IMR-90 (cell line): Measurements from ENCODE around the gene PAPSS1. TPM values are rescaled to one million over a fixed set of nuclear protein-coding genes. Genes with fewer than 3 reads are reported as not detected.

ENCODE experiments used
- ATAC-seq: fragments of 200-7000 bp; cut with Tn5 transposase; 2 replicates; pipeline ENCODE4 v1.9.1; 2020; ENCODE audit warnings: low read depth, mild to moderate bottlenecking, moderate library complexity
- BruUV-seq: library from RNA; stranded (reverse); fragments of 400-500 nt; replicated peaks from 2 replicates; lab custom pipeline; 2021; lab: Mats Ljungman, UMichigan
- CTCF ChIA-PET: fragments of 300-600 bp; formaldehyde crosslinking; extraction: SDS; loops from one replicate; lab custom pipeline; 2021; ENCODE audit warnings: antibody characterized with exemption; lab: Yijun Ruan, JAX
- POLR2A ChIA-PET: fragments of 300-600 bp; sonication (Branson Sonifier 250); formaldehyde crosslinking; loops from one replicate; lab custom pipeline; 2022; ENCODE audit warnings: antibody characterized with exemption; ENCODE audit not compliant: unreplicated experiment; lab: Charles Lee
- DNase-seq: peaks from one replicate; pipeline ENCODE4 v3.0.0; 2013
- H2AFZ ChIP-seq: replicated peaks from 2 replicates; pipeline ENCODE3; 2013; ENCODE audit warnings: low read length, mild to moderate bottlenecking; ENCODE audit not compliant: poor library complexity
- H2AK5ac ChIP-seq: 2 replicates; pipeline ENCODE4 v1.6.1; 2013; ENCODE audit warnings: low read depth, low read length, inconsistent platforms
- H2AK9ac ChIP-seq: replicated peaks from 2 replicates; pipeline ENCODE3; 2013; ENCODE audit warnings: mild to moderate bottlenecking, low read depth, low read length, moderate library complexity; ENCODE audit not compliant: poor library complexity
- H2BK120ac ChIP-seq: 2 replicates; pipeline ENCODE4 v1.6.1; 2013; ENCODE audit warnings: low read depth, low read length, inconsistent platforms
- H2BK15ac ChIP-seq: 3 replicates; pipeline ENCODE4 v1.6.1; 2013; ENCODE audit warnings: low read depth, low read length, inconsistent platforms
- H2BK20ac ChIP-seq: 2 replicates; pipeline ENCODE4 v1.6.1; 2013; ENCODE audit warnings: low read depth, mild to moderate bottlenecking, inconsistent platforms, low read length, moderate library complexity
- H2BK5ac ChIP-seq: 2 replicates; pipeline ENCODE4 v1.6.1; 2013; ENCODE audit warnings: mild to moderate bottlenecking, low read depth, low read length, inconsistent platforms; ENCODE audit not compliant: poor library complexity, severe bottlenecking
- H3K14ac ChIP-seq: replicated peaks from 2 replicates; pipeline ENCODE4 v1.6.1; 2013; ENCODE audit warnings: low read depth, low read length, inconsistent platforms
- H3K18ac ChIP-seq: 2 replicates; pipeline ENCODE4 v1.6.1; 2013; ENCODE audit warnings: low read depth, low read length, control low read depth
- H3K23ac ChIP-seq: 2 replicates; pipeline ENCODE4 v1.6.1; 2013; ENCODE audit warnings: low read depth, low read length, inconsistent platforms
- H3K27ac ChIP-seq: 2 replicates; pipeline ENCODE4 v1.5.1; 2013; ENCODE audit warnings: mild to moderate bottlenecking, control low read depth, low read length; ENCODE audit not compliant: insufficient read depth
- H3K27me3 ChIP-seq: 2 replicates; pipeline ENCODE4 v1.6.1; 2013; ENCODE audit warnings: low read length; ENCODE audit not compliant: control insufficient read depth, insufficient read depth
- H3K36me3 ChIP-seq: 2 replicates; pipeline ENCODE4 v1.6.1; 2013; ENCODE audit warnings: low read length, mixed read lengths; ENCODE audit not compliant: control insufficient read depth, insufficient read depth
- H3K4ac ChIP-seq: 2 replicates; pipeline ENCODE4 v1.6.1; 2013; ENCODE audit warnings: low read depth, low read length, inconsistent platforms
- H3K4me1 ChIP-seq: 2 replicates; pipeline ENCODE4 v1.6.1; 2013; ENCODE audit warnings: low read length, mixed read lengths; ENCODE audit not compliant: control insufficient read depth, insufficient read depth
- H3K4me2 ChIP-seq: 2 replicates; pipeline ENCODE4 v1.6.1; 2013; ENCODE audit warnings: low read depth, mild to moderate bottlenecking, control low read depth, low read length, moderate library complexity
- H3K4me3 ChIP-seq: 2 replicates; pipeline ENCODE4 v1.5.1; 2013; ENCODE audit warnings: low read depth, mild to moderate bottlenecking, control low read depth, low read length, moderate library complexity; ENCODE audit not compliant: insufficient read depth
- H3K56ac ChIP-seq: 2 replicates; pipeline ENCODE4 v1.6.1; 2013; ENCODE audit warnings: low read length, inconsistent platforms; ENCODE audit not compliant: insufficient read depth; ENCODE audit errors: extremely low read depth
- H3K79me1 ChIP-seq, 2 experiments: 2 replicates each; pipeline ENCODE4 v1.6.1; 2013; ENCODE audit warnings: low read length in 2 of 2, inconsistent platforms in 1 of 2, low read depth in 1 of 2
- H3K9ac ChIP-seq: 2 replicates; pipeline ENCODE4 v1.6.1; 2013; ENCODE audit warnings: low read depth, low read length, control low read depth
- H3K9me1 ChIP-seq: 2 replicates; pipeline ENCODE4 v1.6.1; 2013; ENCODE audit warnings: low read length, inconsistent platforms; ENCODE audit not compliant: insufficient read depth
- H3K9me3 ChIP-seq: 2 replicates; pipeline ENCODE4 v1.6.1; 2013; ENCODE audit warnings: low read length; ENCODE audit not compliant: control insufficient read depth, insufficient read depth
- H4K20me1 ChIP-seq: 2 replicates; pipeline ENCODE4 v1.6.1; 2013; ENCODE audit warnings: low read length, inconsistent platforms; ENCODE audit not compliant: insufficient read depth
- H4K5ac ChIP-seq: 2 replicates; pipeline ENCODE4 v1.6.1; 2013; ENCODE audit warnings: mild to moderate bottlenecking, low read depth, low read length, control low read depth
- H4K8ac ChIP-seq, 2 experiments: 2 replicates each; pipeline ENCODE4 v1.6.1; 2013; ENCODE audit warnings: low read depth in 2 of 2, low read length in 2 of 2, control low read depth in 1 of 2, inconsistent platforms in 1 of 2
- H4K91ac ChIP-seq: 2 replicates; pipeline ENCODE4 v1.6.1; 2013; ENCODE audit warnings: low read depth, low read length, inconsistent platforms; ENCODE audit not compliant: insufficient read depth
- BHLHE40 ChIP-seq: fragments of 150-350 bp; IDR thresholded peaks from 2 replicates; pipeline ENCODE4 v1.6.1; 2016; ENCODE audit warnings: mild to moderate bottlenecking, low read depth, low read length
- CEBPB ChIP-seq: IDR thresholded peaks from 2 replicates; pipeline ENCODE4 v1.6.1; 2012; ENCODE audit warnings: low read depth, low read length, improper control_type of control experiment
- CHD1 ChIP-seq: IDR thresholded peaks from 2 replicates; pipeline ENCODE4 v1.6.1; 2012; ENCODE audit warnings: low read depth, low read length, improper control_type of control experiment
- ELK1 ChIP-seq: fragments of 150-350 bp; IDR thresholded peaks from 2 replicates; pipeline ENCODE4 v1.6.1; 2016; ENCODE audit warnings: low read depth, mild to moderate bottlenecking, low read length, moderate library complexity, borderline replicate concordance
- FOS ChIP-seq: fragments of 150-350 bp; IDR thresholded peaks from 2 replicates; pipeline ENCODE4 v1.6.1; 2016; ENCODE audit warnings: low read depth, low read length
- MAFK ChIP-seq: IDR thresholded peaks from 2 replicates; pipeline ENCODE4 v1.6.1; 2012; ENCODE audit warnings: low read depth, low read length, improper control_type of control experiment
- MAZ ChIP-seq: IDR thresholded peaks from 2 replicates; pipeline ENCODE4 v1.6.1; 2012; ENCODE audit warnings: low read depth, mild to moderate bottlenecking, low read length, improper control_type of control experiment, moderate library complexity, borderline replicate concordance
- MXI1 ChIP-seq: IDR thresholded peaks from 2 replicates; pipeline ENCODE4 v1.6.1; 2012; ENCODE audit warnings: low read depth, mild to moderate bottlenecking, low read length, moderate library complexity, borderline replicate concordance
- NFE2L2 ChIP-seq: fragments of 150-350 bp; IDR thresholded peaks from 2 replicates; pipeline ENCODE4 v1.6.1; 2016; ENCODE audit warnings: low read depth, mild to moderate bottlenecking, low read length
- POLR2A ChIP-seq: IDR thresholded peaks from 2 replicates; pipeline ENCODE4 v1.6.1; 2012; ENCODE audit warnings: mild to moderate bottlenecking, low read depth, low read length
- RAD21 ChIP-seq: IDR thresholded peaks from 2 replicates; pipeline ENCODE4 v1.6.1; 2012; ENCODE audit warnings: low read length, improper control_type of control experiment
- RCOR1 ChIP-seq: IDR thresholded peaks from 2 replicates; pipeline ENCODE4 v1.6.1; 2012; ENCODE audit warnings: mild to moderate bottlenecking, low read length, improper control_type of control experiment; ENCODE audit not compliant: insufficient replicate concordance
- WGBS, 2 experiments: methylation state at CpG; one replicate each; pipeline versions ENCODE4 v1.1.5 to v1.1.7; 2013; ENCODE audit warnings: missing lambda C conversion rate in 2 of 2; ENCODE audit not compliant: insufficient read length in 1 of 2; ENCODE audit errors: extremely low coverage in 2 of 2; 5-methylcytosine and 5-hydroxymethylcytosine counted together
- dilution Hi-C: fragments of 300-500 bp; cut with HindIII; formaldehyde crosslinking; loops from one replicate; pipeline ENCODE4 v1.14.3; 2018; ENCODE audit warnings: low sequenced_read_pairs; ENCODE audit not compliant: unreplicated experiment
- in situ Hi-C: fragments of 300-500 bp; cut with MboI; formaldehyde crosslinking; loops from 3 replicates; pipeline ENCODE4 v1.14.3; 2019; ENCODE audit warnings: low sequenced_read_pairs, inconsistent platforms, mixed read lengths
- intact Hi-C: fragments of 100-400 bp; cut with micrococcal nuclease; formaldehyde crosslinking; loops from 2 replicates; pipeline ENCODE4 v1.10.0; 2022
- polyA plus RNA-seq, 3 experiments: library from polyadenylated mRNA; depleted of rRNA; stranded (reverse); fragments of >200 nt; gene quantifications; 2 replicates each; pipeline ENCODE4 v1.2.3, GENCODE V29; 2012; ENCODE audit warnings: low replicate concordance in 1 of 3
- total RNA-seq: library from RNA; depleted of rRNA; stranded (reverse); fragments of >200 nt; gene quantifications from 2 replicates; pipeline ENCODE4 v1.2.3, GENCODE V29; 2012
- TF ChIP-seq, protein P1 (sequence below): conservative IDR thresholded peaks from 2 replicates; pipeline ENCODE4 v1.5.1; 2012; ENCODE audit warnings: mild to moderate bottlenecking, low read depth, low read length, improper control_type of control experiment
- TF ChIP-seq, protein P2 (sequence below): fragments of 150-350 bp; IDR thresholded peaks from 2 replicates; pipeline ENCODE4 v1.6.1; 2017; ENCODE audit warnings: mild to moderate bottlenecking, antibody characterized with exemption, low read length, low read depth

The PAPSS1 gene
- total and polyA plus RNA-seq, 2 of the 4 experiments (the other 2 are of a cell fraction) = 71.8 to 82.8 TPM

DNA sequence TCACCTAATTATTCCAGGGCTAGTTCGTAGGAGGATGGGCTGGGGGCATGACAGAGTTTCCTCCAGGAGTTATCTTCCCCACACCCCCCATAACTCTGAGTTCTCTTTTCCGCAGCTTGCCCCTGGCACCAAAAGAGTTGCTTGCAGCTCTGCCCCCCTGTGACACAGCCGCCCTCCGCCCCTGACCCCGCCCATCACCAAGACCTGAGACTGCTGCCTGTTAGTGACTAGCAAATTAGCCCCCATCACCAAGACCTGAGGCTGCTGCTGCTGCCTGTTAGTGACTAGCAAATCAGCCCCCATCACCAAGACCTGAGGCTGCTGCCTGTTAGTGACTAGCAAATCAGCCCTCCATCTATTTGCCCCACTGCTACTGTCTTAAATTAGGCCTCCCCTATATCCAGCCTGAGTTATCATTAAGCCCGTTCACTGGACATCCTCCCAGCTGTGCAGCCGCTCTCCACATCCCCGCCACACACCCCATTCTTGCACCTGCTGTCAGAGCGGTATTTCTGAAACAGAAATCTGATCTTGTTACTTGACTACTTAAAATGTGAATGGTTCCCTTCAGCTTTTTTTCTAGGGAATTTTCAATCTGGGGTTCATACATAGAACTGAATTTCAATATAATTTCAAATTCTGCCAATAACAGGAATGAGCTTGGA is 1.5 kb upstream of the PAPSS1 start:
- in situ Hi-C loops = no loop called here
- TF ChIP-seq ELK1 (no peak), RCOR1 (no peak), MAZ (no peak), CEBPB (no peak), NFE2L2 (no peak), RAD21 (no peak), POLR2A (no peak), BHLHE40 (no peak), CHD1 (no peak), MAFK (no peak), MXI1 (no peak), FOS (no peak)
- TF ChIP-seq, protein P1, sequence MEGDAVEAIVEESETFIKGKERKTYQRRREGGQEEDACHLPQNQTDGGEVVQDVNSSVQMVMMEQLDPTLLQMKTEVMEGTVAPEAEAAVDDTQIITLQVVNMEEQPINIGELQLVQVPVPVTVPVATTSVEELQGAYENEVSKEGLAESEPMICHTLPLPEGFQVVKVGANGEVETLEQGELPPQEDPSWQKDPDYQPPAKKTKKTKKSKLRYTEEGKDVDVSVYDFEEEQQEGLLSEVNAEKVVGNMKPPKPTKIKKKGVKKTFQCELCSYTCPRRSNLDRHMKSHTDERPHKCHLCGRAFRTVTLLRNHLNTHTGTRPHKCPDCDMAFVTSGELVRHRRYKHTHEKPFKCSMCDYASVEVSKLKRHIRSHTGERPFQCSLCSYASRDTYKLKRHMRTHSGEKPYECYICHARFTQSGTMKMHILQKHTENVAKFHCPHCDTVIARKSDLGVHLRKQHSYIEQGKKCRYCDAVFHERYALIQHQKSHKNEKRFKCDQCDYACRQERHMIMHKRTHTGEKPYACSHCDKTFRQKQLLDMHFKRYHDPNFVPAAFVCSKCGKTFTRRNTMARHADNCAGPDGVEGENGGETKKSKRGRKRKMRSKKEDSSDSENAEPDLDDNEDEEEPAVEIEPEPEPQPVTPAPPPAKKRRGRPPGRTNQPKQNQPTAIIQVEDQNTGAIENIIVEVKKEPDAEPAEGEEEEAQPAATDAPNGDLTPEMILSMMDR = no peak
- TF ChIP-seq, protein P2, sequence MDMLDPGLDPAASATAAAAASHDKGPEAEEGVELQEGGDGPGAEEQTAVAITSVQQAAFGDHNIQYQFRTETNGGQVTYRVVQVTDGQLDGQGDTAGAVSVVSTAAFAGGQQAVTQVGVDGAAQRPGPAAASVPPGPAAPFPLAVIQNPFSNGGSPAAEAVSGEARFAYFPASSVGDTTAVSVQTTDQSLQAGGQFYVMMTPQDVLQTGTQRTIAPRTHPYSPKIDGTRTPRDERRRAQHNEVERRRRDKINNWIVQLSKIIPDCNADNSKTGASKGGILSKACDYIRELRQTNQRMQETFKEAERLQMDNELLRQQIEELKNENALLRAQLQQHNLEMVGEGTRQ = no peak
- intact Hi-C loops = no loop called here
- no peaks in the 10 kb centered on the region for H3K36me3 ChIP-seq
- H2AFZ ChIP-seq = peak overlapping the region; percentile 80
- no peak overlapping the region for H3K18ac ChIP-seq
- peaks cover 11 to 26% of the 10 kb centered on the region in 2 experiments for H3K79me1 ChIP-seq
- no peak overlapping the region for H2AK5ac ChIP-seq
- no peak overlapping the region for H3K14ac ChIP-seq
- H3K9me3 ChIP-seq = no peaks in the 10 kb centered on the region
- H3K23ac ChIP-seq = no peak overlapping the region
- no peak overlapping the region for H3K4me2 ChIP-seq
- H4K91ac ChIP-seq = no peak overlapping the region
- ATAC-seq = no peak
- peak overlapping the region; percentile 0 for H2AK9ac ChIP-seq
- H3K9ac ChIP-seq = no peak overlapping the region
- peak overlapping the region; percentile 66 to 93; a peak in 2 of 4 replicates for H4K8ac ChIP-seq
- no peak overlapping the region for H3K4me3 ChIP-seq
- DNase-seq = no peak
- H3K9me1 ChIP-seq = peaks cover 3% of the 10 kb centered on the region; the same call in 1 of the 2 replicates
- ChIA-PET CTCF (no interaction called here), POLR2A (no interaction called here)
- WGBS, 2 experiments = 17% methylated on average over 1 of the region's 9 CpGs; no CpG with 5 or more reads in 1 of the 2 experiments
- H2BK15ac ChIP-seq = no peak overlapping the region
- H2BK5ac ChIP-seq = no peak overlapping the region
- no peak overlapping the region for H2BK20ac ChIP-seq
- BruUV-seq = no TSS peak
- no peaks in the 10 kb centered on the region for H3K27me3 ChIP-seq
- dilution Hi-C loops = no loop called here
- H4K20me1 ChIP-seq = no peaks in the 10 kb centered on the region
- H3K4me1 ChIP-seq = no peaks in the 10 kb centered on the region; the same call in 1 of the 2 replicates
- no peak overlapping the region for H3K56ac ChIP-seq
- no peak overlapping the region for H3K4ac ChIP-seq
- no peak overlapping the region for H3K27ac ChIP-seq
- H2BK120ac ChIP-seq = no peak overlapping the region
- H4K5ac ChIP-seq = peak overlapping the region; percentile 39; the same call in 1 of the 2 replicates
